NOMO-1 treated with DMSO at 0.1 percent for 48 hours (cell line): ENCODE measurements around the gene CRELD2.
A peak's percentile ranks its signal among the peaks of the same experiment; 100 is the strongest.

ENCODE experiments used
- DNase-seq: peaks from one replicate; lab custom pipeline; 2025; ENCODE audit not compliant: unreplicated experiment; lab: John Stamatoyannopoulos, UW

CRELD2 gene

DNA sequence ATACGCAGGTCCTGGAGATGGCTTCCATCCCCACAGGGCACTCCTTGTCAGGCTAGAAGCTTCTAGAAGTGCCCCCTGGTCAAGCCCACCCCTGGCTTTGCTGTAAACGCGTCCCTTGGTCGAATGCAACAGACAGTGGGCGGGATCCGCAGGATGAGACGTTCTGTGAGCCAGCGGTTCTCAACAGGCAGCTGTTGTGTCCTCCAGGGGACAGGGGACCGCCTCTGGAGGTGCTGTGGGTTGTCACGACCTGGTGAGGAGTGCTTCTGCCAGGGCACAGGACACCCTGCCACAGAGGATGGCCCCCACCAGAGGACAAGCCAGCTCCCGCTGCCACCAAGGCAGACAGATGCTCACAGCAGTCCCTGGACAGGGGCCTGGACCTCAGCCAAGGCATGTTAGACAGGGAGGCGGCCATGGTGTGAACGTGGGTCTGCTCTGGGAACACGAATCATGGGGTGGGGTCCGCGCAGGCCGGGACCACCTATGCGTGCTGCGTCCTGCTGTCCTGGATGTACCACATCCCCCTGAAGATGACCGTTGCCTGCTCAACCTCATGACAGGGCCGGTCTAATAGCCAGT lies 11.7 kb downstream of the CRELD2 start:
- no peak for DNase-seq

DNA sequence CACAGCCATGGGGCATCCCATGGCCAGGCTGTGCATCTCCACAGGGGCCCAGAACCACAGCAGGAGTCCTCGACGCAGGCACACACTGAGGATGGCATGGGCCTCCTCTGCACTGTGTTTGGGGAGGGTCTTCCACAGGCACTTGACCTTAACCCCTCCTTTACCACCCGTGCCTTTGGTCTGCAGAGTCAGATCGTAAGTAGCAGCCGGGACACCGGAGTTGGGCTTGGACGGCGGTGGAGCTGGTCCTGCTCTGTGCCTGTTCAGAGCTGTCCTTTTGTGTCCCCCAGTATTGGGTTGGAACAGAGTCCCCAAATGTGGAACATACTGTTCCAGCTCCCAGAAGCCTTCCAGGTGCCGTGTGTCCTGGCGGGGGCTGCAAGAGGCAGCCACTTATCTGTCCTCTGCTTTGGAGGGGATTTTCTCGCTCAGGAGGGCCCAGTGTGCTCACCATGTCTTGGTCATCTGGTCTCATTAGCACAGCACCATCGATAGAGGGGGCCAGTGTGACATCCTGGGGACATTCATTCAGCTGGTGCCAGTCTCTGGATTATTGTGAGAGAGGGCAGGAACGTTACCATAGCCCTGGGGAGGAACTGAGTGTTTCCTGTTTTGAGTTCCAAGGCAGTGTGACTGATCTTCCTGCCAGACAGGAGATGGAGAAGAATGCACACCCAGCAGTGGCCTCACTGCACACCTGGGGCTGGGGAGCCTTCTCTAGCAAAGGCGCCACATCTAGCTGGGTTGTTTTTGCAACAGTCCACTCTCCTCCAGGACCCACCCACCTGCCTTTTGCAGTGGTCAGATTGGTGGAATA lies 12.4 kb downstream of the CRELD2 start:
- DNase-seq: peak; percentile 90

DNA sequence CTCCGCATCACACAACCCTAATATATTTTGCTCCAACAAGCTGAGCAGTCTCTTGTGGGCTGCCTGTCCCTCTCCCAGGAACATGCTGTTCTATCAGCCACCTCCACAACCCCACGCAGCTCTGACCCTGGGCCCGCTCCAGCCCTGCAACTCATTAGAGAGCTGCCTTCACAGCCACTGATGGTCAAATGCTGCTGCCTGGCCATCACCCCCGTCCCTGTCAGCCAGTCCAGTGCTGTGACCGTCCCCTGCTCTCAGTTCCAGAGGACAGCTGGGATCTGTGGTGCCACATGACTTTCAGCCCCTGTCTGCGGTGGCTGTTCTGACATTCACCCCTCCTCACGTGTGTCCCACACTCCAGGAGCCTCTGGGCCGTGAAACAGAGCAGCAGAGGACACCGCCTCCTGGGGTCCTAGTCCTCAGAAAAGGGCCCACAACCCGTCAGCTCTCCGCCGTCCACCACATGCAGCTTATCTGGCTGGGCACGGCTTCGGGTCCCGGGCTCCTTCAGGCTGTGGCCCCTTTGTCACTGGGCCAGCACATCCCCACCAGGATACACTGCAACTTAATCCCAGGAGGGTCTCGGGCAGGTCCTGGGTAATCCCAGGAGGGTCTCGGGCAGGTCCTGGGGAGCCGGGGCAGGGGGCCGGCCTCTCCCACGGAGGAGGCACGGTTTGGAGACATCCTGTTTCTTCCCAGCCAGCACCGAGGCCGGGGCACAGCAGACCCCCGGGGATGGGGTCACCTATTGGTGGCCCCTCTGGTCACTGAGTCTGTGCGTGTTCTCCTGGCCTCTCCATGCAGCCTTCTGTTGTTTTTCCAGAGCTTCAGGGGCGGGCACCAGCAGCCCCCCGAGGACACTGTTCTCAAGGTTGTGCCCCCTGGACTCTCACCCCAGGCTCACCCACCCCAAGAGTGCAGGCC lies 15.1 kb downstream of the CRELD2 start:
- DNase-seq: no peak

DNA sequence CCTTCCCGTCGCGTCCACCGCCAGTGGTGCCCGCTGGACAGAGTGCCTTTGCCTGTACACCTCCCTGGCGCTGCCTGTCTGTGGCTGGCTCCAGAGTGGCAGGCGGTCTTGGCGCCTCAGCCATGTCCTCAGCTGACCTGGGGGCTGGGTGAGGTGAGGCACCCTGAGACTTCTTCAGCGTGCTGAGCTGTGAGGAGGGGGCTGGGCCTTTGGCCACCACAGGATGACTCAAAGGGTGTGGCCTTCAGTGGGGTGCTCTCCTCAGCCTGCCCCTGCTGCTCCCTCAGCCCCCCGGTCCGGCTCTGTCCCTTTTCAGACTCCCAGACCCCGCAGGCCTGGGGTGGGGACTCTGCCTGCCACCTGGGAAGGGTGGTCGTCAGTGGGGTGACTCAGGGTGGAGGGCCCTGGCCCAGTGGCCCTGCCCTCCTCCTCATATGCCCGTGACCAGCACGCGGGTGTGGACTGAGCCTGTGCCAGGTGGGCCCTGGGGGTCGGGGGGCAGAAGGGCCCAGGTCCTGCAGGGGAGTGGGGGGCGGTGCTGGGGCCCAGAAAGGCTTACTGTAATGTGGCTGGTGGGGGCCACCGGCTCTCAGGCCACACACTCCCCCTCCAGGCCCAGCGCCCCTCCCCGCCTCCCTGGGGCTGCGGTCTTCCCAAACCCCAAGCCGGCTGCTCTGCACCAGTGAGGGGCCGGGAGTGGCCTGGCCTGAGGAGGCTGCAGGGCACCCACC lies 15.9 kb downstream of the CRELD2 start:
- peak; percentile 18 for DNase-seq

DNA sequence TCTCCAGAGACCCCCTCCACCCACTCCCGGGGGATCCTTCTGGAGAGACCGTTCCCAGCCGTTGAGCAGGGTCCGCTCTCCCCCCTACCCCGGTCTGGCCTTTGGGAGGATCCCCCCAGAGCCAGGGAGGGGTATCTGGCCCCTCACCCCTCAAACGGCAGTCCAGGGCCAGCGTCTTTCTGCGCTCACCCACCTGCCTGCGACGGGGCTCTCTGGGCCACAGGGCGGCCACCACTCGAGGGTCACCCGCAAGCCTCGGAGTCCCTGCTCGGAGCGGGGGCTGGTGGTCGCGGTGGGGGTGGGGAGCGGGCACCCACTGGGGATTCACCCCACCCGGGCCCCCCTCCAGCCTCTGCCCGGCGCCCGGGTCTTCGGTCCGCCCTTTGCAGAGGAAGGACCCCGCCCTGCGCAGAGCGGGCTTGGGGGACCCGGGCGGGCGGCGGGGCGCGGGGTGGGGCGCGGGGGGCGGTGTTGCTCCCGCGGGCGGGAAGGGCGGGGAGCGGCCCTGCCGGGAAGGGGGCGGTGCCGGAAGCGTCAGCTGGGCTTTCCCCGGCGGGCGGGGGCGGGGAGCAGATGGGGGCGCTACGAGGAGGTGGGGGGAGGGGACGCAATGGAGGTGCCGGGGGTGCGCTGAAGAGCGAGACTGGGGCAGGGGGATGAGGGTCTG lies 16.6 kb downstream of the CRELD2 start:
- DNase-seq: peak; percentile 48

DNA sequence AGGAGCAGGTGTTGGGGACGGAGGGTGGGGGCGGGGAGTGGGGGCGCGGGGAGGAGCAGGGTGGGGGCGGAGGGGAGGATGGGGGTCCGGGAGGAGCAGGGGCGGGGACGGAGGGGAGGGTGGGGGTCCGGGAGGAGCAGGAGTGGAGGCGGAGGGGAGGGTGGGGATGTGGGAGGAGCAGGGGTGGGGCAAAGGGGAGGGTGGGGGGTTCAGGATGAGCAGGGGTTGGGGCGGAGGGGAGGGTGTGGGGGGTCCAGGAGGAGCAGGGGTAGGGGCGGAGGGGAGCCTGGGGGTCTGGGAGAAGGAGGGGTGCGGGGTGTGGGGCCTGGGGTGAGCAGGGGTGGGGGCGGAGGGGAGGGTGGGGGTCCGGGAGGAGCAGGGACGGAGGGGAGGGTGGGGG lies 17.1 kb downstream of the CRELD2 start:
- DNase-seq: no peak

DNA sequence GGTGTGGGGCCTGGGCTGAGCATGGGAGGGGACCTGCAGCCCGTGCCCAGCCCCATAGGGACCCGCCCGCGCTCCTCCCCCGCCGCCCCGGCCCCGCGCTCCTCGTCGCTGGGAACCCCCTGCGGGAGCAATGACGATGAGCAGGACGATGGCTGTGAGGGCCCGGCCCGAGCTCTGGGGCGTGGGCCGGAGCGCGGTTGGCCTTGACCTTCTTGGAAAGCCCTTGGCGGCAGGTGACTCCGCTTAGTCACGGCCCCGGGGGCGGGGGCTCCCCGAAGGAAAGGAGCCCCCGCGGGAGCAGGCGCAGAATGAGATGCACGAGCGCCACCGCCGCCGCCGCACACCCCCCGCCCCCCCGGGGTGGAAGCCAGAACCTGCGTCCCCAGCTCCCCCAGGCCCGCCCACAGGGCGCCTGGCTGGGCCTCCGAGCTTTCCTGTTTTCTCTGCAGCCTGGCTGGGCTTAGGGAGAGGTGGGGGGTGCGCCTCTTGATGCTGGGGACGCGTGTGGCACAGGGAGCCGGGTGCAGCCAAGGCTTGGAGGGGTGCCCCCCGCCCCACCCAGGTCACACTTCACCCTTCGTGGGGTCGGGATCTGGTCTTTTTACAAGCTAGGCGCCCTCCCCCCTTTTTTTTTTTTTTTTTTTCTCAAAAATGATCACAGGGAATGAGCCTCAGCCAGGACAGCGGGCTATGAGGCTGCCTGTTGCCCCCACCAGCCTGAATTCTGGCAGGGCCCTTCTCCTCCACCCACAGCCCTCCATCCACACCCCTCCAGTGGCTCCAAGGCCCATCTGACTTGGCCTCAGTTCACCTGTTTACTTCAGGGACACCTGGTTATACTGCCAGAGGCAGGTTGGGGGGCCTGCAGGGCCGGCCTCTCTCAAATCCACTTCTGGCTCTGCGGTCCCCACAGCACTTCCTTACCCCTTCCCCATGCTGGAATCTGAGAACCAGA lies 17.9 kb downstream of the CRELD2 start:
- DNase-seq: peak; percentile 83

DNA sequence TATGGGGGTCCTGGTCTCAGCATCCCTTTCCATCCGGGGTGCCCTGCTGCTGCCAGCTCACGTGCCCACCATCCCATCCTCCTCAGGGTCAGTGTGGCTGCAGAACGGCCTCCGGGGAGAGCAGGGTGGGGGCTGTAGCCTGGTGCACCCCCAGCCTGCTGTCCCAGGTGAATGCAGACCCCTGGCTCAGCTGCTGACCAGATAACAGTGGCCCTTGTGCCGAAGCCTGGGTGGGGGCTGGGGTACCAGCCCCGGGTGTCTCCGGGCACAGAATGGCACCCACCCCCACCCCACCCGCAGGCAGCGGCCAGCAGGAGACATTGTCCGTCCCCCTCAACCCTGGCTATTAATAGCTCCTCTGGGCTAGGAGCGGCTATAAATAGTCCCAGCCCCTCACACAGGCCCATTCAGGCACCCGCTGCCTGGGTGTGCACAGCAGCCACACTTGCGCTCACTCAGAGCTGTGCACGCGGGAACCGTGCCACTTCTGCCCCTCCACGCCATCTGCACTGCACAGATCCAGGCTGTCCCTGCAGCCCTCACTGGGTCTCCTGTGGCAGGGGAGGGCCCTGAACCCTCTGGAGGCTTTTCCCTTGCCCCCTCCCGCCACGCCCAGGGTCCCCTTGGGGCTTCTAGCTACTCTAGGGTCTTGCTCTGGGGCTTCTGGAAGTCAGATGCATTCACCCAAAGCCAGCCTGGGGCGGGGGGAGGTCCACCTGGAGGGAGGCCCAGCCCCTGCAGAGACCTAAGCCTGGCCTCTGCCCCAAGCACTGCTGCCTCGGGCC lies 18.7 kb downstream of the CRELD2 start:
- DNase-seq: no peak

DNA sequence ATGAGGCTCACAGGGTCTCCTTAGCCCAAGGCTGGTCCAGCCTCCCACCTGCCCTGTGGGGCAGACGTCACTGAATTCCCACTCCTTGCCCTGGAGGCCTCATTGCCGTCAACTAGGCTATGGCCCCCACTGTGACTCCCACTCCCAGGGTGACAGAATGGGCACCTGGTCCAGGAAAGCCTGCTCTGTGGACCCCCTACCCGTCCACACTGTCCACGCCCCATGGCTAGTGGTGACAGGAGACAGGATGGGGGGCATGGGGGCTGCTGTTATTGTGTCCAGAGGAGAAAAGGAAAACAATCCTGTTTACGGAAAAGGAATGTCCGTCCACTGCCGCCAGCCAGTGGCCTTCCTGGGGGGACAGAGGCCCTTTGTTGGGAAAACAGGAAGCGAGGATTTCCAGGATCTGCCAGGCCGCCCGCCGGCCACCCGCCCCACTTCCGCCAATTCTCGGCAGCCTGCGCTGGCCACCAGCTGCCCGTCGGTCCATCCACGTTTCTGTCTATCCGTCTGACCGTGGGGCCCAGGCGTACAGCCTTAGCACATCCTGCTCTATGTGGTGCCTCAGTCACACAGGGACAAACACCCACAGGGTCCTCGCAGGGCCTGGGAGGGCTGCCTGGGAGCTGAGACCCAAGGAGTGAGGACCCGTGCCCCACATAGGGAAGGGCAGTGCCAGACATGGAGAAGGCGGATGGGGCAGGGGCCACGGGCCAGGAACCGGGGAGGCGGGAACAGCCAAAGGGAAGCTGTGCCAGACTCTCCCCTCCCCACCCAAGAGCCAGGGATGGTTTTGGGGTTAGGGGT lies 19.5 kb downstream of the CRELD2 start:
- DNase-seq: no peak

DNA sequence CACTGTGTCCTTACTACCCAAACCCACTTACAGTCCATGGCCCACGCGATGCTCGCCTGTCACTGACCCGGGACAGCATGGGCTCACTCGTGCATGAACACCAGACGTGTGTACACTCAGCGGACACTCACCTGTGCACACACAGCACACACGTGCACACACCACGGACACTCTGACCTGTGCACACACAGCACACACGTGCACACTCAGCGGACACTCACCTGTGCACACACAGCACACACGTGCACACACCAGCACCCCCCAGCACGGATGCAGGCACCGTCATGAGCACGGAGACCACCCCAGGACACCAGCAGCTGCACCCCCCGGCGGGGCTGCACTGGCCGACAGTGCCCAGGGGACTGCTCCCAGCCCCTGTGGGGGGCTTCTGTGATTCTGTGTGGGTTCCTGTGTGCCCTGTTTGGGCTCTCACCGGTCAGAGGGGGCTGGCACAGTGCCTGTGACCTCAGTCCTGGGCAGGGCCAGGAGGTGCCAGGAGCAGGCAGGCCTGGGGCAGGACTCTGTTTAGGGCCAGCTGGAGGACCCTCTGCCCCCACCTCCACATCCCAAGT lies 20.2 kb downstream of the CRELD2 start:
- DNase-seq: no peak

DNA sequence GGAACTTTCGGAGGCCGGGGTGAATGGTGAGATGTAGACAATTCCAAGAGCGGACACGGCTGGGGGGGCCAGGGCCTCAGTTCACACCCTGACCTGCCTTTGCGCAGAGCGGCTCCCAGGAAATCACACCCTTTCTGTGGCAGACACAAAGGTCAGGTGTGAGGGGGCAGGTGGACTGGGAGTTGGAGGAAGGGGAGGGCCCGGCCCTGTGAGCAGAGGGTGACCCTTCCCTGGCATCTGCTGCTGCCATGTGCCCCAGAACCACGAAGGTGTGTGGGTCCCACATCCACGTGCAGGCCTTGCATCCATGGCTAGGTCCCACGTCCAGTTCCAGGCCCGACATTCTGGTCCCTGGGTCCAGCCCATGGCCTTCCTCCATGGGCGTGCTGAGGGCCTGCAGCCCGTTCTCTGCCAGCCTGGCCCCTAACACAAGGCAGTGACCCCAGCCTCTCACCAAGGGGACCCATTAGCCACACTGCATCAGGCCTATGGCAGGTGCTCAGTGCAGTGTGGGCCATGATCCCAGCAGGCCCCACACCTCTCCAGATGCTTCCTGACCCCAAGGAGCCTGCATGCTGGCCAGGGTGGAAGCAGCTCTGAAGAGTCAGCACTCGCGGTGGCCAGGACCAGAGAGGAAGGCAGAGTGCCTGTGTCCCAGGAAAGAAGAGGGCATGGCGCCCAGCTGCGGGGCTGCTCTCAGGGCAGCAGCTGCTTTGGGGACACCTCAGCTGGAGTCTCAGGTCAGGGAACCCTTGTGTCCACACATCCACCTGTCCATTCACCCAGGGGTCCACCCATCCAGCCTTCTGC lies 23.3 kb downstream of the CRELD2 start:
- DNase-seq: no peak

DNA sequence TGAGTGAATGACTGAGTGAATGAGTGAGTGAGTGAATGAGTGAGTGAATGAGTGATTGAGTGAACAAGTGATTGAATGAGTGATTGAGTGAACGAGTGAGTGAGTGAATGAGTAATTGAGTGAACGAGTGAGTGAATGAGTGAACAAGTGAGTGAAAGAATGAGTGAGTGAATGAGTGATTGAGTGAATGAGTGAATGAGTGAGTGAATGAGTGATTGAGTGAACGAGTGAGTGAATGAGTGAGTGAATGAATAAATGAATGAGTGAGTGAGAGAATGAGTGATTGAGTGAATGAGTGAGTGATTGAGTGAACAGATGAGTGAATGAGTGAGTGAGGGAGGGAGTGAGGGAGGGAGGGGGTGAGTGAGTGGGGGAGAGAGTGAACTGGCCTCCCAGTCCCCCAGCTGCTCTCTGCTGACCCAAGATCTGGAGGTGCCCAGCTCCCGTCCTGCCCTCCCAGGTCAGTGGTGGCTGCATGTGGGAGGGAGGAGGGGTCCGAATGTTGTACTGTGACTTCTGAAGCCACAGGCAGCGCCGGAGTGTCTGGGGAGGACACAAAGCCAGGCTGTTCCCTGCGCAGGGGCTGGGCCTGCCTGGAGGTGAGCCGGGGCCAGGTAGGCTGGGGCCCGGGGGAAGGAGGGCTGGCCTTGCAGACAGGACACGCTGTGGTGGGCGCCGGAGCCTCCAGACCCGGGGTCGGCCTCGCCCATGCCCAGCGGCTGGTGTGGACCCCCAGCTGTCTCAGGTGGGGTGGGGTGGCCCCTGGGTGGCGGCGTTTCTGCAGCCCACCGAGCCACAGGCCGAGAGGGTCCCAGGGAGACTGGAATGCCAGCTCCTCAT lies 24.4 kb downstream of the CRELD2 start:
- DNase-seq: no peak

DNA sequence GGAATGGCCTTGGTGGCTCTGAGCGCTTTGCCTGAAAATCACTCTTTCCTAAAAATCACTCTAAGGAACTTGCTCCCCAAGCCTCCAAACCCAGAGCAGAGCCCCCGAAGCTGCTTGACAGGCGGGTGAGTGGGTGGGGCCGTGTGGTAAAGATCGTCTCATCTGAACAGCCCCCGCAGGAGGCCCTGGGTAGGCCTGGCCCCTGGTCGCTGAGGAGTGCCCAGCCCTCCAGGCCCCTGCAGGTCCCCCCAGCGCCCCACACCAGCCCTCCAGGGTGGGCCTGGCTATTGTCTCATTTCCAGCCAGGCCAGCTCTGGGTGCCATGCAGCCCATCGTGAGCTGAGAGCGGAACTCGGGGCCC lies 25.0 kb downstream of the CRELD2 start:
- no peak for DNase-seq

DNA sequence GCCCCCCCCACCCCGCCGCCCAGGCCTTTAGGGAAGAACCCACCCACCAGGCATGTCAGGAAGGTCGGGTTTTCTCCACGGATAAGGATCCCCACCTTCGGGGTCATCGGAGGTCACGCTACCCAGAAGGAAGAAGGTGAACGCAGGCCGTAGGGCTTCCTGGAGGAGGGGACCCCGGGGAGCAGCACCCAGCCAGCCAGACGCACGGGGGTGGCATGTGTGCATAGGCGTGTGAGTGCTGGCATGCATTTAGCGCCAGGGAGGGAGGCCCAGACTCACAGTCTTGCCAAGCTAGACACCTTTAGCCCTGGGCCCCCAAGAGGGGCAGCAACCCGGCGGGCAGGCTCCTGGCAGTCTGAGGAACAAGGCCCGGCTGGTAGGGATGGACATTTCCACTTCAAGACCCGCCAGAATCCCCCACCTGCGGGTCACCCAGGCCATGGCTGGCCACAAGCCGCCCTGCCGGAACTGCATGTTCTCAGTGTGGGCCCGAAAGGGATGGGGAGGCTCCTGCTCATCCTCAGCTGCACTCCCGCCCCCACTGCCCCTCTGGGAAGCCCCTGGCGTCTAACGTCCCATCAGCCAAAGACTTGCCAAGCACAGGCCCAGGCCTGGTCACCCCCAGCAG lies 25.5 kb downstream of the CRELD2 start:
- no peak for DNase-seq

DNA sequence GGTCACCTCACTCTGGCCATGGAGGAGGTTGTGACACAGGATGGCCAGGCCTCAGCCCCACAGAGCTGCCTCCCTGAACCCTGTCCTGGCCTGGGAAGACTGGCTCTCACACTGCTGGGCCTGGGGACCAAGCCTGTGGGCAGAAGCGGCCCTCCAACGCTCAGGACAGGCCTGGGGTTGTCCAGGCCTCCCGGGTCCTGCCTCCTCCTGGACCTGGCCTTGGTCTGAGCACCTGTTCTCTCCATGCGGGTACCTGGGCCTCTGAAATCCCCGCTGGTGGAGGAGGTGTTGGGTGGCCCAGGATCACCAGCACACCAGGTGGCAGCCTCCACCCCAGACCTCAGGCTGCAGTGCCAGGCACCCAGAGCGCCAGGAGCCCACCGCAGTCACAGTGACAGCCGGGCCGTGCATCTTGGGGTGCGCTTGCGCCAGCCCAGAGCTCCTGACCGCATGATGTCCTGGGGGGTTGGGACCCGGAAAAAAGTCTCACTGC lies 26.0 kb downstream of the CRELD2 start:
- DNase-seq: no peak
